ENCODE results near the gene NADK2.

NADK2 gene

GRCh38 chr5:36168737-36169136 is 73.0 kb downstream of the NADK2 start:
- in situ Hi-C loops (cut with HindIII; ENCODE audit: low sequenced_read_pairs) = no loop called here

- in situ Hi-C loops (cut with HindIII; ENCODE audit: low sequenced_read_pairs) = no loop called here
These were observed 77.3 kb downstream of the NADK2 start for GRCh38 chr5:36164461-36164860.

- in situ Hi-C loops (cut with HindIII; ENCODE audit: low sequenced_read_pairs) = no loop called here
These were observed 78.8 kb downstream of the NADK2 start for GRCh38 chr5:36162810-36163486.

- in situ Hi-C loops (cut with HindIII; ENCODE audit: low sequenced_read_pairs) = no loop called here
These were observed 80.4 kb downstream of the NADK2 start for GRCh38 chr5:36161361-36161760.

GRCh38 chr5:36160617-36161016 is 81.1 kb downstream of the NADK2 start:
- in situ Hi-C loops (cut with HindIII; ENCODE audit: low sequenced_read_pairs) = no loop called here

GRCh38 chr5:36158144-36158543 is 83.6 kb downstream of the NADK2 start:
- in situ Hi-C loops (cut with HindIII; ENCODE audit: low sequenced_read_pairs) = no loop called here

GRCh38 chr5:36156619-36157018 is 85.1 kb downstream of the NADK2 start:
- in situ Hi-C loops (cut with HindIII; ENCODE audit: low sequenced_read_pairs) = no loop called here

GRCh38 chr5:36156121-36156601 is 85.6 kb downstream of the NADK2 start:
- in situ Hi-C loops (cut with HindIII; ENCODE audit: low sequenced_read_pairs) = no loop called here

- in situ Hi-C loops (cut with HindIII; ENCODE audit: low sequenced_read_pairs) = no loop called here
These were observed 86.4 kb downstream of the NADK2 start for GRCh38 chr5:36155291-36155690.

GRCh38 chr5:36153726-36154125 is 88.0 kb downstream of the NADK2 start:
- in situ Hi-C loops (cut with HindIII; ENCODE audit: low sequenced_read_pairs) = no loop called here

GRCh38 chr5:36153298-36153677 is 88.4 kb downstream of the NADK2 start:
- in situ Hi-C loops (cut with HindIII; ENCODE audit: low sequenced_read_pairs) = no loop called here

- in situ Hi-C loops (cut with HindIII; ENCODE audit: low sequenced_read_pairs) = no loop called here
These were observed 89.1 kb downstream of the NADK2 start for GRCh38 chr5:36152324-36153297.

- in situ Hi-C loops (cut with HindIII; ENCODE audit: low sequenced_read_pairs) = no loop called here
These were observed 90.0 kb downstream of the NADK2 start, which contains the start of the genes LMBRD2 and SKP2 for GRCh38 chr5:36151434-36152323. Gene LMBRD2, minus strand, starts transcription at chr5:36151887. Its CDS starts 8,538 bp downstream, at chr5:36143349. Gene SKP2, plus strand, starts transcription at chr5:36152111. Its CDS starts 152 bp downstream, at chr5:36152263.

- in situ Hi-C loops (cut with HindIII; ENCODE audit: low sequenced_read_pairs) = no loop called here
These were observed 90.9 kb downstream of the NADK2 start for GRCh38 chr5:36150676-36151433.

- in situ Hi-C loops (cut with HindIII; ENCODE audit: low sequenced_read_pairs) = no loop called here
These were observed 94.0 kb downstream of the NADK2 start for GRCh38 chr5:36147681-36148080.

- in situ Hi-C loops (cut with HindIII; ENCODE audit: low sequenced_read_pairs) = no loop called here
These were observed 95.3 kb downstream of the NADK2 start for GRCh38 chr5:36146390-36146789.

- in situ Hi-C loops (cut with HindIII; ENCODE audit: low sequenced_read_pairs) = no loop called here
These were observed 96.4 kb downstream of the NADK2 start for GRCh38 chr5:36145311-36145710.

Data from DLD1 (cell line).